GM18867 (cell line): ENCODE results near the gene PIGK.
"Not testable (repeated sequence)": the region's sequence is repeated elsewhere in the genome, so short reads cannot be mapped to it uniquely, and the experiment has no call there.

Experiments used
- ATAC-seq: cut with Tn5 transposase; IDR thresholded peaks from one replicate; pipeline ENCODE4 v1.9.1; 2021; ENCODE audit warnings: mild to moderate bottlenecking, moderate library complexity; ENCODE audit not compliant: unreplicated experiment

The PIGK gene

DNA sequence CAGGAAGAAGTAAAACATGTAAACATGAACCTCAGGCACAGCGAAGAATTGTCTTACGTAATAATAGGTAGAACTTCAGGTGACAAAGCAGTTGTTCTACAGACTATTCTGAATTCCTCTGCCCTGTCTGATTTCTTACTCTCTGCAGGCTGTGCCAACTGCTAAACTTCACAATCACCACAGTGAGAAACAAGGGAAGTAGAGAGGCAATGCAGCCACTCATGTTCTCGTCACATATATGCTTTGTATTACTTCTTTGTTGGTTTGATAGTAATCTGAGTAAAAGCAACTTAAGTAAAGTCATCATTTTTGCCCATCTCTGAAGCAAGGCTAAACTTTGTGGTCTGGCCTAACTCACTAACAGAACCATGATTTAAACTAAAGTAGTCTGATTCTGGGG, 21.9 kb downstream of the PIGK start:
- no peak for ATAC-seq

- ATAC-seq, result no peak
These were observed 25.3 kb downstream of the PIGK start for GRCh38 chr1:77193951-77194350.

DNA sequence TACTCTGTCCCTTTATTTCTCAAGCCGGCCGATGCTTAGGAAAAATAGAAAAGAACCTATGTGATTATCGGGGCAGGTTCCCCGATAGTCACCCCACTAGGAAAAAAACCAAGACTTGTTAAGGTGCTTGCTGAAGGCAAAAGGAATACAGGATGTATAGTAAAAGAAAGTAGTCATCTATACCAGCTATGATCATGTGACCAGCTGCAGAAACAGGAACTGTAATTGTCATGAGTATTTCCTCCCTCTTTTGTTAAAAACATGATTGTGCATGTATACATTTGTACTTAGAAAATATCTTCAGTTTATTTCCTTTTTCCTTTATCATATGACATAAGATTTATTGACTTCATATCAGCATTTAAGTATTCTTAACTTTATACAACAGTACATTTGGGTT, 30.5 kb downstream of the PIGK start:
- no peak for ATAC-seq

- not testable (repeated sequence) for ATAC-seq
These were observed 32.3 kb downstream of the PIGK start for GRCh38 chr1:77186907-77187306.

GRCh38 chr1:77182083-77182482, 37.1 kb downstream of the PIGK start:
- ATAC-seq, result no peak

DNA sequence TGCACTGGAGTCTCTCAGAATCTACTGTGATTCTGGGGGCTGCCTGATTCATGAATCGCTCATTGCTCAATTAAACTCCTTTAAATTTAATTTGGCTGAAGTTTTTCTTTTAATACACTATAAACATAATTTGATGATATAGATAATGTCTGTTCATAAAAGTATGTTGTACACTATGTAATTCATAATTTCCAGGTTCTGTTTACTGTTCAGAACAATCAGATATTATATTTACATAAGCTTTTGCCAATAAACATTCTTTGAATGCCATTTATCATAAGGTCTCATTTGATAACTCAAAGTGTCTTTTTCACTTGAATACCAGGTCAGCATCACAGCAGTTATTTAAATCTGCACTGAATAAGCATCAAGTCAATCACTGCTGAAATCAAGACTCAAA, 39.6 kb downstream of the PIGK start:
- no peak for ATAC-seq

DNA sequence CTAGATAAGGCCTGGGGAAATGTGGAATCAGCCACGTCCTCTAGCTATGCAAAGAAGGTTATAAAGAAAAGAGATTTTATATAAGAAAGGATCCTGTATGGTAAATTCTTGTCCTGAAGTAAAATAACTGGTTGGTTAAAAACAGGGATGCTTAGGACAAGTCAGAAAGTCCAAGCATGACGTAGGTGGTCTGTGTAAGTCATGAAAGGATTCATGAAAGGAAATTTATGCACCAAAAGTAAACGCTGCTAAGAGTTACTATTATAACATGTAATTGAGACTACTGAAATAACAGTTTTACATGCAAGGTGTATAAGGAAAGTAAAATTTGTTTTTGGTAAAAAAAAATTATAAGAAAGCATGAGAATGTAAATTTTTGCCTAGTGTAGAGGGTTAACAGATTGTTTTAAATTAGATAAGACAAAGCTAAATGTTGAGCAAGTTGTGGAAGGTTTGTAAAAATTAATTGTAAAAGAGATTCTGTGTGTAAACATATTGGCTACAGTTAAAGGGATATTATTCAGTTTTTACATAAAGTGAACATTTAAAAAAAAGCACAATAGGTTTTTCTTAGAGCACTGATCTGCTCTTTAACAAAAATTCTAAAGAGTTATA, 43.9 kb downstream of the PIGK start:
- ATAC-seq, result no peak

- no peak for ATAC-seq
These were observed 48.5 kb downstream of the PIGK start for GRCh38 chr1:77170687-77171086.

GRCh38 chr1:77168358-77168757, 50.9 kb downstream of the PIGK start:
- ATAC-seq, result no peak

DNA sequence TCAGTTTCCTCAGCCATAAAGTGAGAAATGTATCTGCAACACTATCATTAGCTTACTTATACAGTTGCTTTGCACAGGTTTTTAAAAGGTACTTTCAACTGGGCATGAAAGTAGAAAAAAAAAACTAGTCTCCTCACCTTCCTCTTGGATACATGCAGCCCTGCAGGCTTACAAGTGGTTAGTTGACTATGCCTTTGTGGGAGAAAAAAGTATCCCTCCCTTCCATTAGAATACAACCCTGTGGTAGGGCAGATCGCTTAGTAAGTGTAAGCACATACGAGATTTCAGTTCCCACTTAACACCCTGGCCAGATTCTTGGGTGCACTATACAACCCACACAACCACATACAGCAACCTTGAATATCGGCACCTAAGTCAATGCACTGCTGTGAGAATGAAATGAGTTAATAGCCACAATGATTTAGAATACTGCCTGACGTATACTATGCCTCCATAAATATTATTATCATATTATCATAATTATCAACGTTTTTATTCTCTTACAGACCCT, 54.7 kb downstream of the PIGK start:
- ATAC-seq, result no peak

DNA sequence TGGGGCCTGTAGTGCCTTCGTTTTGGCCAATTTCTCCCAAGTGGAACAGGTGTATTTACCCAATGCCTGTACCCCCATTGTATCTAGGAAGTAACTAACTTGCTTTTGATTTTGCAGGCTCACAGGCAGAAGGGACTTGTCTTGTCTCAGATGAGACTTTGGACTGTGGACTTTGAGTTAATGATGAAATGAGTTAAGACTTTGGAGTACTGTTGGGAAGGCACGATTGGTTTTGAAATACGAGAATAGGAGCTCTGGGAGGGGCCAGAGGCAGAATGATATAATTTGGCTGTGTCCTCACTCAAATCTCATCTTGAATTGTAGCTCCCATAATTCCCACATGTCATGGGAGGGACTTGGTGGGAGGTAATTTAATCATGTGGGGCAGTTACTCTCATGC, 59.5 kb downstream of the PIGK start:
- not testable (repeated sequence) for ATAC-seq

DNA sequence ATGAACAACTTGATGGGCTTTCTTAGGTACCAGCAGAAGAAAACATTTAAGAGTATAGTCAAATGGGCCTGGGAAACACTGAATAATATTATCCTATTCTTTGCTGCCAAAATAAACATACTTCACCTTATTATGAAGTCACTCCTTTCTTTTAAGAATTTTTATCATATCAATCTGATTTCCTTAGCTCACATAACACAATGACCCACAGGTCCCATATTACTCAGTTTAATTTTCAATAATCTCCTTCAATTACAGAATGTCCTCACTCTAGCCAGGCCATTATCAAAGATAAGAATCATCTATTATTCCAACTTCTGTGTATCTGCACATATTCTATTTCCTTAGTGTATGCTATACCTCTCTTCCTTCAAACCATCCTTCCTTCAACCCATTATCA, 63.0 kb downstream of the PIGK start:
- ATAC-seq, result no peak

DNA sequence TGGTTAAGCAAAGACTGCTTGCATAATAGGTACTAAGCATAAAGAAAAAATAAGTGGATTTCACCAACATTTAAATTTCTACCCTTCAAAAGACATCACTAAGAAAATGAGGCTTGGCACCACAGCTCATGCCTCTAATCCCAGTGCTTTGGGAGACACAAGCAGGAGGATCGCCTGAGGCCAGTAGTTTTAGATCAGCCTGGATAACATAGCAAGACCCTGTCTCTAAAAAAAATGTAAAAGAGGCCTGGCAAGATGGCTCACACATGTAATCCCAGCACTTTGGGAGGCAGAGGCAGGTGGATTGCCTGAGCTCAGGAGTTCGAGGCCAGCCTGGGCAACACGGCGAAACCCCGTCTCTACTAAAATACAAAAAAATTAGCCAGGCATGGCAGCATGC, 73.0 kb downstream of the PIGK start:
- ATAC-seq, result no peak

GRCh38 chr1:77143529-77144121, 75.6 kb downstream of the PIGK start:
- no peak for ATAC-seq

DNA sequence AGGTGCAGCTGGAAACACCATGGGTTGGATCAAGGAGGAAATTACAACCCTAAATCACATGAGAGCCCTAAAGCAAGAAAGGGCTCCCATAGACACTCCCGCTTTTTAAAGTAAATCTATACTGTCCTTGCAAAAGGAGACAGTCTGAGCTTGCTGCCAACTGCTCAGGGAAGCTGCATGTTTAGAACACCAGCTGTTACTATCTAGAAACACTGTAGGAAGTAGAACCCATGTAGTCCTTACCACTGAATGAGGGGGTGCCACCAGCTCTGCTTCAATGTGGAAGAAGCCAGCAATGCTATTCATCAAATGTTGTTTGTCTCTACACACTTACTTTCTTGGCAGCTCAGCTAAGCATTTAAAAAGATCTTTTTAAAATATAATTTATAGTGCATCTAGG, 79.8 kb downstream of the PIGK start:
- ATAC-seq, result no peak

GRCh38 chr1:77134359-77134758, 84.9 kb downstream of the PIGK start:
- no peak for ATAC-seq

DNA sequence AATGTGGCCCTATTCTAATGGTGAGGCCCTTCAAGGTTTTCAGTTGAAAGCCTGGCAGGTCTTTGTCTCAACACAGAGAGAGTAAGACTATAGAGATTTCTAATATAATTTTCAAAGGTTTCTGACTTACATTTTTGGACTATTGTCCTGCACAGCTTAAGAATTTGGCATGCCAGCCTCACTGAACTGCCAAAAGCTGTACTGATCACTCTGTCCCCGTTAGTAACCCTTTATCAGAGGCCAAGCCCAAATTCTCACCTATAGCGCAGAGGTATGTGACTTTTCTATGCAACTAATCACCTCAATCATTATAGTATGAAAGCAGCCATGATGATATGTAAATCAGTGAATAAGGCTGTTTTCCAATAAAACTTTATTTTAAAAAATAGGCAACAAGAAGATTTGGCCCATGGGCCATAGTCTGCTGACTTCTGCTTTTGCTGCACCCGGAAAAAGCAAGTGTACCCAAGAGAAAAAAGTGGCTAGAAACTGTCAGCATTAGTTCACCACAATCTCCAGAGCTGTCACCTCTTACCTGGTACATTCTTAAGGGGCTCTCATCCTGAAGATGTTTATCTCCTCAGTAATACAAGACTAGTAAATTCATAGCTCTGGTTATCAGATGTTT, 85.4 kb downstream of the PIGK start:
- ATAC-seq, result no peak

- ATAC-seq, result peak; percentile 88
These were observed 92.9 kb downstream of the PIGK start for GRCh38 chr1:77126307-77126706.

GRCh38 chr1:77121503-77121902, 97.7 kb downstream of the PIGK start:
- ATAC-seq, result no peak

DNA sequence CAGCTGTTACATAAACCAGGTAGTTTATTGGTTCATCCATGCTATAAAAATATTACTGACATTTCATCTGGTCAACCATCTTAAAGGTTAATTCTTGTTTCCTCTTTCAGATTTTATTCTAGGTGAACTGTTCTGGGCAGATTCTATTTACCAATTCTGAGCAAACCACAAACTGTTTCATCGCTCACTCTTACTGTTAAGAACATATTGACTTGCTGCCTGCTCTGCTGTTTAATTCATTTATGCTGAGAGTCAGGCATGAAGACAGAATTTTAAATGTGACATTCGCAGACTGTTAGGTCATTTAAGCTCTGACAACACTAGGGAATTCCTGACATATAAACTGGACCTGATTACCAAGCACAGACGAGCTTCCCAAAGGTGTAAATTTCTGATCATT, 98.3 kb downstream of the PIGK start:
- no peak for ATAC-seq

DNA sequence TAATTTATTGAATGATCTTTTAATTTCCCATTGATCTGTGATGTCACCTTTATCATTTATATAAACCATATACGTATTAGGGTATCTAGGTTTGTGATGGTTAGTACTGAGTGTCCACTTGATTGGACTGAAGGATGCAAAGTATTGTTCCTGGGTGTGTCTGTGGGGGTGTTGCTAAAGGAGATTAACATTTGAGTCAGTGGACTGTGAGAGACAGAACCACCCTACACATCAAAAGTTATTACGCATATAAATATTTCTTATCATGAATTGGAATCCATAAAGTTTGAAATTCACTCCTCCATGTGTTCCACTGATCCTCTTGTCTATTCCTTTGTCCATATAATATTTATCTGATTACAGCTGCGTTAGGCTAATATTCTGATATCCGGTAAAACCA, 100.5 kb downstream of the PIGK start:
- ATAC-seq, result no peak

GRCh38 chr1:77104672-77105071, 114.6 kb downstream of the PIGK start:
- no peak for ATAC-seq
